Stimulated activated CD4-positive, alpha-beta T cell treated with anti-CD3 and anti-CD28 coated beads, TNF-alpha, amount 100 ng/mL, for 4 hours (primary cell): ENCODE data around the gene LDHAL6B.

Source experiments
- DNase-seq, 3 experiments: peaks; one replicate each; pipeline ENCODE4 v3.0.0-alpha.2; 2020; ENCODE audit warnings: low read depth in 3 of 3

LDHAL6B gene

GRCh38 chr15:59177317-59177660, 29.4 kb upstream of the LDHAL6B start:
- no peak for DNase-seq

GRCh38 chr15:59178151-59178695, 28.4 kb upstream of the LDHAL6B start:
- no peak for DNase-seq

GRCh38 chr15:59179717-59180116, 26.9 kb upstream of the LDHAL6B start:
- no peak for DNase-seq

GRCh38 chr15:59180945-59181600, 25.6 kb upstream of the LDHAL6B start:
- DNase-seq, result no peak

GRCh38 chr15:59185725-59186124, 20.9 kb upstream of the LDHAL6B start:
- no peak for DNase-seq

GRCh38 chr15:59186501-59186900, 20.1 kb upstream of the LDHAL6B start:
- no peak for DNase-seq

GRCh38 chr15:59189241-59189640, 17.4 kb upstream of the LDHAL6B start:
- DNase-seq, result no peak

GRCh38 chr15:59190291-59190690, 16.4 kb upstream of the LDHAL6B start:
- no peak for DNase-seq

GRCh38 chr15:59191855-59192237, 14.8 kb upstream of the LDHAL6B start:
- no peak for DNase-seq

GRCh38 chr15:59194639-59195325, 11.9 kb upstream of the LDHAL6B start:
- DNase-seq, result no peak

- DNase-seq, result no peak
Observed at GRCh38 chr15:59196416-59196815, 10.2 kb upstream of the LDHAL6B start.

GRCh38 chr15:59197454-59197853, 9.2 kb upstream of the LDHAL6B start:
- no peak for DNase-seq

GRCh38 chr15:59199626-59200465, 6.8 kb upstream of the LDHAL6B start:
- no peak for DNase-seq

- DNase-seq, result no peak
Observed at GRCh38 chr15:59200560-59200959, 6.1 kb upstream of the LDHAL6B start.

- no peak for DNase-seq
Observed at GRCh38 chr15:59203008-59203407, 3.6 kb upstream of the LDHAL6B start.

- no peak for DNase-seq
Observed at GRCh38 chr15:59203657-59204056, 3.0 kb upstream of the LDHAL6B start.

GRCh38 chr15:59205839-59206622, 612 bp upstream of the LDHAL6B start:
- DNase-seq, result no peak

- DNase-seq, result no peak
Observed at GRCh38 chr15:59208613-59209249, 2.1 kb downstream of the LDHAL6B start.

- DNase-seq, result no peak
Observed at GRCh38 chr15:59210186-59210585, 3.5 kb downstream of the LDHAL6B start.

GRCh38 chr15:59216911-59217310, 10.3 kb downstream of the LDHAL6B start:
- DNase-seq, result no peak

GRCh38 chr15:59217876-59218498, 11.3 kb downstream of the LDHAL6B start:
- DNase-seq, result no peak
